Right lobe of liver (tissue), 6 donors: ENCODE measurements around the gene SPACA7. TPM values are rescaled to one million over a fixed set of nuclear protein-coding genes. Genes with fewer than 3 reads are reported as not detected.

Source experiments
- ATAC-seq, 4 donors: fragments of 200-7000 bp; cut with Tn5 transposase; one replicate each; pipeline ENCODE4 v1.9.1; 2020; ENCODE audit warnings: mild to moderate bottlenecking in 4 of 4, moderate library complexity in 4 of 4
- DNase-seq, 3 donors: peaks; one replicate each; pipeline ENCODE4 v3.0.0-alpha.2; 2020
- H3K27ac ChIP-seq, 3 donors: fragments of 200-600 bp; one replicate each; pipeline ENCODE4 v1.8.0; 2022
- H3K27me3 ChIP-seq, 2 donors: fragments of 200-600 bp; one replicate each; pipeline ENCODE4 v1.8.0; 2022
- H3K36me3 ChIP-seq, 4 donors: fragments of 200-600 bp; sonication (generic) in 1 of 4; one replicate each; pipeline versions ENCODE4 v1.5.1 to v1.8.0; 2017 to 2022; ENCODE audit warnings: control low read depth in 1 of 4
- H3K4me1 ChIP-seq, 4 donors: fragments of 200-600 bp; sonication (generic) in 1 of 4; one replicate each; pipeline versions ENCODE4 v1.5.1 to v1.8.0; 2017 to 2022; ENCODE audit warnings: control low read depth in 1 of 4
- H3K4me3 ChIP-seq, 3 donors: fragments of 200-600 bp; one replicate each; pipeline ENCODE4 v1.8.0; 2022
- H3K9me3 ChIP-seq, 4 donors: fragments of 200-600 bp; sonication (generic) in 1 of 4; one replicate each; pipeline versions ENCODE4 v1.5.1 to v1.8.0; 2017 to 2022; ENCODE audit warnings: control low read depth in 1 of 4
- POLR2A ChIP-seq: fragments of 450-650 bp; IDR thresholded peaks from one replicate; pipeline ENCODE4 v1.6.1; 2017; ENCODE audit warnings: antibody characterized with exemption, mild to moderate bottlenecking
- WGBS: methylation state at CpG from one replicate; pipeline ENCODE4 v1.1.6; 2018; ENCODE audit warnings: low coverage, low lambda C conversion rate; ENCODE audit not compliant: insufficient coverage; ENCODE audit errors: missing lambda C conversion rate; 5-methylcytosine and 5-hydroxymethylcytosine counted together
- intact Hi-C, 2 donors: fragments of 100-400 bp; cut with DNase I; formaldehyde crosslinking; loops; one replicate each; pipeline versions ENCODE4 v1.11.2 to v1.14.1; 2022
- total RNA-seq, 6 experiments: library from RNA; depleted of rRNA in 2 of 6; stranded (reverse); fragments of >200 nt in 2 of 6; fragmentation: NEBNext Ultra II Directional in 3 of 6; extraction: Animal tissue kit (Norgen Biotek cat#: 25700) in 3 of 6; gene quantifications; one replicate each; pipeline versions ENCODE4 v1.1.0 to v1.2.4, GENCODE V29; 2016 to 2023
- TF ChIP-seq, protein P1 (sequence below), 4 donors: fragments of 200-600 bp in 3 of 4; fragments of 450-650 bp in 1 of 4; IDR thresholded peaks; one replicate each; pipeline versions ENCODE4 v1.5.1 to v1.8.0; 2016 to 2022; ENCODE audit warnings: antibody characterized with exemption in 4 of 4, mild to moderate bottlenecking in 2 of 4
- donor health status: DM: no; HTN: yes; CAD: no.
- donor health status: DM: no; HTN: no; CAD: no.
- donor health status: DM: no; HTN: no; CAD: no.
- donor health status: DM: no; HTN: yes; CAD: no.
- donor health status: DM: no; HTN: yes; CAD: no.

Gene SPACA7
- total RNA-seq, 6 experiments from 2014 or later = not detected

DNA sequence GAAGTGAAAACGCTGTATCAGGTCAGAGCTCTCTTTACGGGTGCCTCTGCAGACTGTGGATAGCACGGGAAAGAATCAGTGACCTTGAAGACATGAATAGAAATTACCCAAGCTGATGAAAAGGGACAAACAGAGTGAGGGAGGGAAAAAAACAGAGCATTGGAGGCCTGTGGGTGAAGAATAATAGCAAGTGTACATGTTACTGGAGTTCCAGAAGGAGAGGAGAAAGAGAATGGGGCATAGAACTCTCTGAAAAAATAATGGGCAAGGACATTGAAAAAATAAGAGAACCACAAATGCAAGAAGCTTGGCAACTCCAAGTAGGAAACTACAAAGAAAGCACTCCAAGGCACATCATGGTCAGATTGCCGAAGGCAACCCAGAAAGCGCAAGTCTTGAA, 86.3 kb downstream of the SPACA7 start:
- 93% methylated on average over 5 of the region's 5 CpGs for WGBS
- no peaks in the 10 kb centered on the region for H3K4me1 ChIP-seq
- no peak for ATAC-seq

DNA sequence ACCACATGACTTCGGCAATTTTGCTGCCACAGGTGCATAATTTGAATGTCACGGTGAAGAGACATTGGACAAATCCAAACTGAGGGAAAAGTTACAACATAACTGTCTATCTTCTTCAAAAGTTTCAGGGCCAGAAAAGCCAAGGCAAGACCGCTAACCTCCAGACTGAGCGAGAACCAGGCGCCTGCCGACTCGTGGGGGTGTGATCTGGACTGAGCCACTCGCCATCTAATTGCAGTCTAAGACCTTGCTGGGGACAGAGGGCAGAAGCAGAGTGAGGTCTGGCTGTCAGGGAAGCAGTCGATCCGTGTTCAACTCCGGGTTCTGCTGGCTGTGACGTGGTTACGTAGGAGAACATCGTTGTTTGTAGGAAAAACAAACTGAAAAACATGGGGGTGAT, 88.6 kb downstream of the SPACA7 start:
- ATAC-seq (no peak), DNase-seq (no peak)
- no peak overlapping the region for H3K27ac ChIP-seq
- no peaks in the 10 kb centered on the region for H3K27me3 ChIP-seq
- H3K4me3 ChIP-seq = no peak overlapping the region
- no peaks in the 10 kb centered on the region for H3K4me1 ChIP-seq
- H3K9me3 ChIP-seq = no peaks in the 10 kb centered on the region
- TF ChIP-seq, protein P1, sequence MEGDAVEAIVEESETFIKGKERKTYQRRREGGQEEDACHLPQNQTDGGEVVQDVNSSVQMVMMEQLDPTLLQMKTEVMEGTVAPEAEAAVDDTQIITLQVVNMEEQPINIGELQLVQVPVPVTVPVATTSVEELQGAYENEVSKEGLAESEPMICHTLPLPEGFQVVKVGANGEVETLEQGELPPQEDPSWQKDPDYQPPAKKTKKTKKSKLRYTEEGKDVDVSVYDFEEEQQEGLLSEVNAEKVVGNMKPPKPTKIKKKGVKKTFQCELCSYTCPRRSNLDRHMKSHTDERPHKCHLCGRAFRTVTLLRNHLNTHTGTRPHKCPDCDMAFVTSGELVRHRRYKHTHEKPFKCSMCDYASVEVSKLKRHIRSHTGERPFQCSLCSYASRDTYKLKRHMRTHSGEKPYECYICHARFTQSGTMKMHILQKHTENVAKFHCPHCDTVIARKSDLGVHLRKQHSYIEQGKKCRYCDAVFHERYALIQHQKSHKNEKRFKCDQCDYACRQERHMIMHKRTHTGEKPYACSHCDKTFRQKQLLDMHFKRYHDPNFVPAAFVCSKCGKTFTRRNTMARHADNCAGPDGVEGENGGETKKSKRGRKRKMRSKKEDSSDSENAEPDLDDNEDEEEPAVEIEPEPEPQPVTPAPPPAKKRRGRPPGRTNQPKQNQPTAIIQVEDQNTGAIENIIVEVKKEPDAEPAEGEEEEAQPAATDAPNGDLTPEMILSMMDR (IDR thresholded peaks at IDR 0.05) = no peak
- TF ChIP-seq POLR2A = no peak
- whole genome bisulfite sequencing = 93% methylated on average over 12 of the region's 14 CpGs
- intact Hi-C loops = no loop called here
- H3K36me3 ChIP-seq = no peaks in the 10 kb centered on the region

More for the DNA sequence above, 86.3 kb downstream of the SPACA7 start:
- DNase-seq = no peak
- H3K9me3 ChIP-seq = no peaks in the 10 kb centered on the region
- intact Hi-C loops = no loop called here
- no peaks in the 10 kb centered on the region for H3K36me3 ChIP-seq
- TF ChIP-seq POLR2A = no peak
- TF ChIP-seq, protein P1 (IDR thresholded peaks at IDR 0.05) = no peak
- no peak overlapping the region for H3K27ac ChIP-seq
- no peak overlapping the region for H3K4me3 ChIP-seq
- no peaks in the 10 kb centered on the region for H3K27me3 ChIP-seq

DNA sequence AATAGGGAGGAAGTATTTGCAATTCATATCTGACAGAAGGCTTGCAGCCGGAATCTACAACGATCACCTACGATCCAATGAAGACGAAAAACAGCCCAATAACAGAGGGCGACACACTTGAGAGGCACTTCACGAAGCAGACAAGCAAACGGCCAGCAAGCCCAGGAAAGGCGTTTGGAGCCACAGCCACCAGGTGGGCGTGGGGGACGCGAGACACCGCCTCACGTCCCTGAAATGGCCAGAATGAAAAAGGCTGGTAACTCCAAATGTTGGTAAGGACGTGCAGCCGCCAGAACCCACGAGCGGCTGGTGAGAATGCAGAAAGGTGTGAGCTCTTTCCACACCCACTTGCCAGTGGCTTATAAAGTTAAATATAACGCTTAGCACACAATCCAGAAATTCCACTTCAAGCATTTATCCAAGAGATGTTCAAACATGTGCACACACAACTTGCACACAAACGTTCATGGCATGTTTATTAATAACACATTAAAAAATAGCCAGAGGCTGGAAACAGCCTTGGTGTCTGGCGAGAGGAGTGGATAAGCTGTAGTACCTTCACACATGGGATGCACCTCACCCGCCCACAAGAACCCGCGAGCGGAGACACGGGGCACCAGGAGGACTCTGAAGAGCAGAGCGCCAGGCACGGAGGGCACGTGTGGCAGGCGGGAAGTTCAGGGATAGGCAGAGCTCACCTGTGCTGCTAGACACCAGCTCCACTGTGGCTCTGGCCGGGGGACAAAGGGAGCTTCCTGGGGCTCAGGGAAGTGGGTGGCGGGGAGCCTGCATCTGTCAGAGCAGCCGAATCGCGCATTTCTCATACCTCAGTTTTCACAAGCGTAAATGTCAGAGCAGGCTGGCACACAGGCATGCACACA, 89.3 kb downstream of the SPACA7 start:
- ATAC-seq (no peak), DNase-seq (peak in 1 of 3 donors; percentile 27)
- no peaks in the 10 kb centered on the region for H3K36me3 ChIP-seq
- intact Hi-C loops = no loop called here
- no peaks in the 10 kb centered on the region for H3K9me3 ChIP-seq
- TF ChIP-seq, protein P1 (IDR thresholded peaks at IDR 0.05) = no peak
- no peak for TF ChIP-seq POLR2A
- 86% methylated on average over 21 of the region's 35 CpGs for WGBS
- no peak overlapping the region for H3K4me3 ChIP-seq
- no peaks in the 10 kb centered on the region for H3K27me3 ChIP-seq
- H3K27ac ChIP-seq = no peak overlapping the region
- H3K4me1 ChIP-seq = no peaks in the 10 kb centered on the region

DNA sequence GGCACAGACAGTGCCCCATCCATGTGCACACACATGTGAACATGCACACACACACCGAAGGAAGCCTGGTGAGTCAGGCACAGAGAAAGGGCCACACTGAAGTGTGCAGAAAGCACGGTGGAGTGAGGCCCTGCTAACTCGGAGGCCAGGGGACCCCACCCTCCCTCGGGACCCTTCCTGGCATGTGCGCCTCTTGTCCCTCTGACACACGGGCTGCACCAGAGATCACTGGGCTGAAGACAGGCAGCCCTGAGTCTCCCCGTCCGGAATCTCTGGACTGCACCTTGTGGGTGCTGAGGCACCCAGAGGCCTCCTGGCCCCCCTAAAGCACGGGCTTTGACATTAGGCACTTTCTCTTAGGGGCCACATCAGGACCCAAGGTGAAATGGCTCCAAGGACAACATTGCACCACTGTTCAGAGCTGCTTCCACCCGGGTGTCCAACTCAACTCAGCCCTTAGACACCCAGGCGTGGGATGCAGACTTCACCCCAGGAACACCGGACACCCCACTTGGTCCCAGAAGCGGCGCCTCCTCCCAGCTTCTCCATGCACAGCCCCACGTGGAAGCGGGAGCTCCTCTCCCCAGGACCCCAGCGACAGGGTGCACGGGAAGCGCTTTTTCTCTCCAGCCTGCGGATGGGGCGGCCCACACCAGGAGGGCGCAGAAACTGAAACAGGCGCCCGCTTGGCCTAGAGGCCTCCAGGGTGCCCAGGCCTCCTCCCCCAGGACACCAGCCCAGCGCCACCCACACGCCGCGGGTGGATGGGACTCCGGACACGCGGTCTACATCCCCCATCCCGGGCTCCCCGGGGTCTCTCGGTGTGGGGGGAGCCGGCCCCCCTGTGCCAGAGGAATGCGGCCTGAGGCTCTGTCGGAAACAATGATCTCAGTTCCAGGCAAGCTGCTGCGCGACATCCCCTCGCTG, 90.2 kb downstream of the SPACA7 start:
- Histone ChIP-seq H3K4me1 (no peaks in the 10 kb centered on the region), H3K9me3 (no peaks in the 10 kb centered on the region), H3K36me3 (no peaks in the 10 kb centered on the region), H3K27me3 (no peaks in the 10 kb centered on the region), H3K27ac (no peak overlapping the region), H3K4me3 (no peak overlapping the region)
- ATAC-seq (peak in 1 of 4 donors; percentile 26), DNase-seq (no peak)
- intact Hi-C loops = no loop called here
- WGBS = 90% methylated on average over 5 of the region's 40 CpGs
- no peak for TF ChIP-seq POLR2A
- TF ChIP-seq, protein P1 (IDR thresholded peaks at IDR 0.05) = no peak
